Measurements from ENCODE around the gene TREH. TPM values are rescaled to one million over a fixed set of nuclear protein-coding genes. Genes with fewer than 3 reads are reported as not detected.

TREH gene
- total RNA-seq, 1 donor from 2014 or later: not detected

GRCh38 chr11:118655486-118656190 is 23.8 kb downstream of the TREH start:
- Histone ChIP-seq H3K27me3 (ENCODE audit: control insufficient read depth, insufficient read depth, low read length) (no peaks in the 10 kb centered on the region), H3K36me3 (ENCODE audit: control insufficient read depth, insufficient read depth, low read length) (peaks cover 11% of the 10 kb centered on the region), H3K4me3 (ENCODE audit: low read depth, low read length) (no peak overlapping the region)
- DNase-seq (ENCODE audit: low read depth) (no peak), FAIRE-seq (no peak)
- TF ChIP-seq, protein P1, sequence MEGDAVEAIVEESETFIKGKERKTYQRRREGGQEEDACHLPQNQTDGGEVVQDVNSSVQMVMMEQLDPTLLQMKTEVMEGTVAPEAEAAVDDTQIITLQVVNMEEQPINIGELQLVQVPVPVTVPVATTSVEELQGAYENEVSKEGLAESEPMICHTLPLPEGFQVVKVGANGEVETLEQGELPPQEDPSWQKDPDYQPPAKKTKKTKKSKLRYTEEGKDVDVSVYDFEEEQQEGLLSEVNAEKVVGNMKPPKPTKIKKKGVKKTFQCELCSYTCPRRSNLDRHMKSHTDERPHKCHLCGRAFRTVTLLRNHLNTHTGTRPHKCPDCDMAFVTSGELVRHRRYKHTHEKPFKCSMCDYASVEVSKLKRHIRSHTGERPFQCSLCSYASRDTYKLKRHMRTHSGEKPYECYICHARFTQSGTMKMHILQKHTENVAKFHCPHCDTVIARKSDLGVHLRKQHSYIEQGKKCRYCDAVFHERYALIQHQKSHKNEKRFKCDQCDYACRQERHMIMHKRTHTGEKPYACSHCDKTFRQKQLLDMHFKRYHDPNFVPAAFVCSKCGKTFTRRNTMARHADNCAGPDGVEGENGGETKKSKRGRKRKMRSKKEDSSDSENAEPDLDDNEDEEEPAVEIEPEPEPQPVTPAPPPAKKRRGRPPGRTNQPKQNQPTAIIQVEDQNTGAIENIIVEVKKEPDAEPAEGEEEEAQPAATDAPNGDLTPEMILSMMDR (IDR thresholded peaks at IDR 0.05; ENCODE audit: insufficient read depth, low read length, severe bottlenecking): no peak

GRCh38 chr11:118653684-118654390 is 25.6 kb downstream of the TREH start:
- TF ChIP-seq, protein P1 (IDR thresholded peaks at IDR 0.05; ENCODE audit: insufficient read depth, low read length, severe bottlenecking): no peak
- peak; percentile 92 for FAIRE-seq
- H3K4me3 ChIP-seq (ENCODE audit: low read depth, low read length): no peak overlapping the region
- H3K36me3 ChIP-seq (ENCODE audit: control insufficient read depth, insufficient read depth, low read length): peaks cover 19% of the 10 kb centered on the region
- no peak for DNase-seq (ENCODE audit: low read depth)
- H3K27me3 ChIP-seq (ENCODE audit: control insufficient read depth, insufficient read depth, low read length): no peaks in the 10 kb centered on the region

GRCh38 chr11:118652681-118653181 is 26.7 kb downstream of the TREH start:
- FAIRE-seq: peak; percentile 32
- DNase-seq (ENCODE audit: low read depth): no peak
- Histone ChIP-seq H3K4me3 (ENCODE audit: low read depth, low read length) (no peak overlapping the region), H3K36me3 (ENCODE audit: control insufficient read depth, insufficient read depth, low read length) (peaks cover 23% of the 10 kb centered on the region), H3K27me3 (ENCODE audit: control insufficient read depth, insufficient read depth, low read length) (no peaks in the 10 kb centered on the region)
- TF ChIP-seq, protein P1 (IDR thresholded peaks at IDR 0.05; ENCODE audit: insufficient read depth, low read length, severe bottlenecking): no peak

DNA sequence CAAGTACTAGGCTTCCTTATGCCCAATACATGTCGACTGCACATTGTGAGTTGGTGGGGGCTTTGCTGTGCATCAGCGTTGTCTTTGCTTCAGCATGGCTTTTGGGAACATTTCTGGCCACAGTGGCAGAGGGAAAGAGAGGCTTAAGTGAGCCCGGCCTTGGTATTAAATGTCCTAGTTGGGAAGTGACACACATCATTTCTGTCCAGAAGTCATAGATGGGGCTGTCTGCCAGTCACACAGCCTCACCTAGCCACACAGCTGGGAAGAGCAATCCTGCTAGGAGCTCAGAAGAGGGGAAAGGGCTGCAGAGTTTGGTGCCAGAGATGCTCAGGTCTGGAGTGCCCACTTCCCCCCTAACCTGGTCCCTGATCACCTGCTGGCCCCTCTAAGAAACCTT is 27.6 kb downstream of the TREH start:
- Histone ChIP-seq H3K36me3 (ENCODE audit: control insufficient read depth, insufficient read depth, low read length) (peaks cover 25% of the 10 kb centered on the region), H3K4me3 (ENCODE audit: low read depth, low read length) (no peak overlapping the region), H3K27me3 (ENCODE audit: control insufficient read depth, insufficient read depth, low read length) (no peaks in the 10 kb centered on the region)
- DNase-seq (ENCODE audit: low read depth): no peak
- FAIRE-seq: no peak
- TF ChIP-seq, protein P1 (IDR thresholded peaks at IDR 0.05; ENCODE audit: insufficient read depth, low read length, severe bottlenecking): no peak

GRCh38 chr11:118650366-118650765 is 29.1 kb downstream of the TREH start:
- TF ChIP-seq, protein P1 (IDR thresholded peaks at IDR 0.05; ENCODE audit: insufficient read depth, low read length, severe bottlenecking): no peak
- DNase-seq (ENCODE audit: low read depth) (no peak), FAIRE-seq (peak; percentile 55)
- H3K27me3 ChIP-seq (ENCODE audit: control insufficient read depth, insufficient read depth, low read length): no peaks in the 10 kb centered on the region
- no peak overlapping the region for H3K4me3 ChIP-seq (ENCODE audit: low read depth, low read length)
- peaks cover 27% of the 10 kb centered on the region for H3K36me3 ChIP-seq (ENCODE audit: control insufficient read depth, insufficient read depth, low read length)

Measured in bronchial epithelial cell (primary cell).